ENCODE results near the gene CD86. TPM values are rescaled to one million over a fixed set of nuclear protein-coding genes. Genes with fewer than 3 reads are reported as not detected.
"Not testable (repeated sequence)": the region's sequence is repeated elsewhere in the genome, so short reads cannot be mapped to it uniquely, and the experiment has no call there.

CD86 gene
- polyA plus RNA-seq, 4 donors = 2.2 to 4.3 (median 2.4) TPM

DNA sequence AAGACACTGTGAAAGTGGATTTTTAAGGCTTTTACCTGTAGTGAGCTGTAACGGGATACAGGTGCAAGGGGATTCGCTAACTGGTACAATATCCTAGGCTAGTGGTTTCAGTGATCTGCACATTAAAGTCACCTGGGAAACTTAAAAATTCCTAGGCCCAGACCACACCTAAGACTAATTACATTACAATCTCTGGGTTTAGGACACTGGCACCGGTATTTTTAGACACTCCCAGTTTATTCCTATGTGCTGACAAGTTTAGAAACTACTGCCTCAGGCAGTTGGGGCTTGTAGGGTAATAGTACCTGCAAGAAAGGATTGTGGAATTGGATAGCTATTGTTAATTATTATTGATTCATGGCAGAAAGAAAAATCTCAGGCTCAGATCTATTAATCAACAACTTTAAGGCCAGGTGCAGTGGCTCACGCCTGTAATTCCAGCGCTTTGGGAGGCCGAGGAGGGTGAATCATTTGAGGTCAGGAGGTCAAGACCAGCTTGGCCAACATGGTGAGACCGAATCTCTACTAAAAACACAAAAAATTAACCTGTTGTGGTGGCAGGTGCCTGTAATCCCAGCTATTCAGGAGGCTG is 77.9 kb downstream of the CD86 start:
- no peak for DNase-seq (ENCODE audit: low read depth in 4 of 4, low spot score in 3 of 4)

DNA sequence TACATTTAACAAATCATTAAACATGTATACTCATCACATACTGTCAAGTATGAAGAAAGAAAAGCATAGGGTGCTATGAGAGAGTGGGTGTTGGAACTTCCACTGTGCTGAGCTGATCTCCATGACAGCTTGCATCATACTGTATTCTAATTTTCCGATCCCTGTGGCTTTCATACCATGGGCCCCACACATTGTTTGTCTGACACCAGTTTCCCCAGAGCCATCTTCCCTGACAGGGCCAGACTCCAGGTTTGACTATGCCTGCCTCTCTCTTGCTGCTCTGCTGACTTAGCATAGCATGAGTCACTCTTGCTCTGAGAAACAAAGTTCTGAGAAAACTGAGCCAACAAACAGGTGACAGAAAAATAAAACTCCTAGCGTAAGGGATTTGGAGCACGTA is 91.3 kb downstream of the CD86 start:
- DNase-seq (ENCODE audit: low read depth in 4 of 4, low spot score in 3 of 4) = no peak

DNA sequence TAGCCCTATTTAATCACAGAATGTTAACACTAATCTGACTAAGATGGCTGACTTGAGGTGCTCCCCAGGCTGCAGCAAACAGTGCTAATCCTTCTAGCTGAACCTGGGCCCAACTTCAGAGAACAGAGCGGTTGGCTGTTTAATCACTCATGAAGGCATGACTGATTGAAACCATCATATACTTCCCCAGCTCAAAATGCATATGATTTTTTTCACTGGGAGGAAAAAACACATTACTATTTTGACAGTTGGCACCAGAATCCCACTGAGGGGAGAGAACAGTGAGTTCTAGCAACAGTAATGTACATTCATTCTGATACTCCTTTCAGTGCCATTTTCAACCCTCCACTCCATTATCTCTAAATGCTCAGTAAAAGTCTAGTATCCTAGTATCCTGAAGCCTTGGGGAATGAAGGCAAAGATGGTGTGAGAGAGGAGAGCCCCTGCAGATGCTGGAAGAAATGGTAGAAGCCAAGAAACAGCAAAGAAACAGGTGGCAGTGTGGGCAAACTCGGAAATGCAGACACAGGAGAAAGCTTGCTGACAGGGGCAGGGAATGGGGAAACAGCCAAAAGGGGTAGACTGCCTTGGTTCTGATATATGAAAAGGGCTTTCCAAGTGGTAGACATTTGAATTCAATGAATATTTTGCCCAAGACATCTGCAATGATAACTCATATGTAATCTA is 93.9 kb downstream of the CD86 start:
- DNase-seq (ENCODE audit: low read depth in 4 of 4, low spot score in 3 of 4) = no peak

DNA sequence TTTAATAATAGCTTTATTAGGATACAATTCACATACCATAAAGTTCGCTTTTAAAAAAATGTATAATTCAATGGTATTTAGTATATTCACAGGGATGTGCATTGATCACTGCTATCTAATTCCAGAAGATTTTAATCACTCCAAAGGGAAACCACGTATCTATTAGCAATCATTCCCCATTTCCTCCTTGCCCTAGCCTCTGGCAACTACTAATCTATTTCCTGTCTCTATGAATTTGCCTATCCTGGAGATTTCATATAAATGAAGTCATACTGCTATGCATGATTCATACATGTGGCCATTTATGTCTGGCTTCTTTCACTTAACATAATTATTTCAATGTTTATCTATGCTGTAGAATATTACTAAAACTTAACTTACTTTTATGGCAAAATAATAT is 96.3 kb downstream of the CD86 start:
- DNase-seq (ENCODE audit: low read depth in 4 of 4, low spot score in 3 of 4) = no peak

DNA sequence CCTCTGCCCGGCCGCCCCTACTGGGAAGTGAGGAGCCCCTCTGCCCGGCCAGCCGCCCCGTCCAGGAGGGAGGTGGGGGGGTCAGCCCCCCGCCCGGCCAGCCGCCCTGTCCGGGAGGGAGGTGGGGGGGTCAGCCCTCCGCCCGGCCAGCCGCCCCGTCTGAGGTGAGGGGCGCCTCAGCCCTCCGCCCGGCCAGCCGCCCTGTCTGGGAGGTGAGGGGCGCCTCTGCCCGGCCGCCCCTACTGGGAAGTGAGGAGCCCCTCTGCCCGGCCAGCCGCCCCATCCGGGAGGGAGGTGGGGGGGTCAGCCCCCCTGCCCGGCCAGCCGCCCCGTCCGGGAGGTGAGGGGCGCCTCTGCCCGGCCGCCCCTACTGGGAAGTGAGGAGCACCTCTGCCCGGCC is 109.8 kb downstream of the CD86 start:
- not testable (repeated sequence) for DNase-seq (ENCODE audit: low read depth in 4 of 4, low spot score in 3 of 4)

DNA sequence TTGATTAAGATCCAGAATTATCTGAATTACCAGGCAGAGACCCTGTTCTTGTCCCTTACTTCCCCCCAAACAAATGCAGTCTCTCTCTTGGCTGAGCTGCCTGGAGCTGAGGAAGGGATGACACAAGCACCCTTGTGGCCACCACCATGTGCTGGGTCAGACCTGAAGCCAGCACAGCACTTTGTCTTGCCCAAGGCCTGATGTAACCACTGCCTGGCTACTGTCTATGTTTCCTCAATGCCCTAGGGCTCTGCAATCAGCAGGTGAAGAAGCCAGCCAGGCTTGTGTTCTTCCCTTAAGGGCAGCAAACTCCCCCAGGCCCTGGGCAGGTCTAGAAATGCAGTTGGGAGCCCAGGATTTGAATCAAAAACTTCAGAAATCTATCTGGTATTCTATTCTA is 112.5 kb downstream of the CD86 start:
- DNase-seq (ENCODE audit: low read depth in 4 of 4, low spot score in 3 of 4) = no peak

DNA sequence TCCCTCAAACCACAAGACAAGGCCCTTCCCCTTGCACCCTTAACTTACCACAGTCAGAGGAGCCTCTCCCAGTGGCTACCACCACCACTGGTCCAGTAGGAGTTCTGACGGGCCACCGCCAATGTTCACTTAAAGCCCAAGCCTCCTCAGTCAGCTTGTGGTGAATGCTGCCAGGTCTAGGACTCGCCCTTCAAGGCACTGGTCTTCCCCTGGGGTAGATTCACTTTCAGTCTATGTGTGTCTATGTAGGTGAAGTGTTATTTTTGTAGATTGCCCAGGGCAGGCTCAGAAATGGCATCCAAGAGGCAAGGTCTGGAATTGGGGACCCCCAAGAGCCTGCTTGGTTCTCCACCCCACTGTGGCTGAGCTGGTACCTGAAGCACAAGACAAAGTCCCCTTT is 112.9 kb downstream of the CD86 start:
- no peak for DNase-seq (ENCODE audit: low read depth in 4 of 4, low spot score in 3 of 4)

DNA sequence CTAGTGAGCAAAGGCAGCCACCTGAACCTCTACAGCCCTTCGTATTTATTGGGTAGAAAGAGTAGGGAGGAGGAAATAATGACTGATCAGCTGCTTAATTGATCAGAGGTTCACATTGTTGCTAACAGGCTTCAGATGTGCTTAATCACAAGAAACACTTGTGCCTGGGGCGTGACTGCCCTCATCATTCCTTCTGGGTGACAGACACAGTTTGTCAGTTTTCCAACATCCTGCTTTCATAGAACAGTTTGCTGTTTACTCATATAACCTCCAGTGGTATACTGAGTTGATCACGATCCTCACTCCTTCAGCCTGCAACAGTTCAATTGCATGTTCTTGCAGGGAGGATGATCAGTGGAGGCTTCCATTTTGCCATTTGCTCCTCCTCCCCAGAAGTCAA is 114.7 kb downstream of the CD86 start:
- no peak for DNase-seq (ENCODE audit: low read depth in 4 of 4, low spot score in 3 of 4)

Other genes with a start within 250 kb of the CD86 start
- gene IQCB1, start 220.3 kb upstream of the CD86 start, polyA plus RNA-seq (ENCODE audit: insufficient read length in 4 of 4) = 10 to 100 TPM; 34.6 to 38.5 (median 36.6) TPM
- gene EAF2, start 220.2 kb upstream of the CD86 start, polyA plus RNA-seq (ENCODE audit: insufficient read length in 4 of 4) = 1 to 10 TPM; 3.8 to 8.0 (median 7.6) TPM
- gene SLC15A2, start 161.0 kb upstream of the CD86 start, polyA plus RNA-seq (ENCODE audit: insufficient read length in 4 of 4) = 10 to 100 TPM in 2 of 4 donors, 1 to 10 TPM in 2; 3.1 to 12.4 (median 10.8) TPM
- gene ILDR1, start 33.1 kb upstream of the CD86 start, polyA plus RNA-seq (ENCODE audit: insufficient read length in 4 of 4) = 1 to 10 TPM in 3 of 4 donors, under 1 TPM in 1; 0.30 to 8.9 (median 8.5) TPM
- 10 to 100 TPM in 3 of 4 donors, under 1 TPM in 1; 0.48 to 27.1 (median 21.9) TPM for gene CASR, start 128.3 kb downstream of the CD86 start, polyA plus RNA-seq (ENCODE audit: insufficient read length in 4 of 4)

Measured in left renal pelvis (tissue), 4 donors.